Embryonic facial prominence (tissue), 1 donor: Measurements from ENCODE around the gene NSD2.
"Not testable (repeated sequence)": the region's sequence is repeated elsewhere in the genome, so short reads cannot be mapped to it uniquely, and the experiment has no call there.

Experiments used
- DNase-seq: peaks from one replicate; pipeline ENCODE4 v3.0.0-alpha.2; 2016; ENCODE audit errors: extremely low spot score

Gene NSD2

GRCh38 chr4:1899149-1900086 is 28.2 kb downstream of the NSD2 start:
- DNase-seq = peak; percentile 48

GRCh38 chr4:1900087-1900433 is 28.9 kb downstream of the NSD2 start:
- DNase-seq = no peak

- DNase-seq = no peak
These were observed 29.4 kb downstream of the NSD2 start for GRCh38 chr4:1900624-1901023.

- DNase-seq = no peak
These were observed 29.9 kb downstream of the NSD2 start for GRCh38 chr4:1901127-1901526.

GRCh38 chr4:1902243-1902642 is 31.1 kb downstream of the NSD2 start:
- DNase-seq = no peak

- DNase-seq = no peak
These were observed 31.8 kb downstream of the NSD2 start for GRCh38 chr4:1903035-1903434.

GRCh38 chr4:1904042-1904441 is 32.8 kb downstream of the NSD2 start:
- no peak for DNase-seq

GRCh38 chr4:1907848-1908525 is 36.8 kb downstream of the NSD2 start:
- peak; percentile 12 for DNase-seq

GRCh38 chr4:1909696-1910095 is 38.5 kb downstream of the NSD2 start:
- not testable (repeated sequence) for DNase-seq

GRCh38 chr4:1910643-1911042 is 39.5 kb downstream of the NSD2 start:
- DNase-seq = no peak

- not testable (repeated sequence) for DNase-seq
These were observed 40.1 kb downstream of the NSD2 start for GRCh38 chr4:1911316-1911715.

- DNase-seq = no peak
These were observed 51.6 kb downstream of the NSD2 start for GRCh38 chr4:1922821-1923220.

- no peak for DNase-seq
These were observed 56.5 kb downstream of the NSD2 start for GRCh38 chr4:1927675-1928074.

GRCh38 chr4:1928356-1929239 is 57.4 kb downstream of the NSD2 start:
- DNase-seq = no peak

GRCh38 chr4:1932736-1933135 is 61.5 kb downstream of the NSD2 start:
- DNase-seq = no peak

GRCh38 chr4:1933700-1934099 is 62.5 kb downstream of the NSD2 start:
- no peak for DNase-seq

- DNase-seq = no peak
These were observed 66.4 kb downstream of the NSD2 start for GRCh38 chr4:1937550-1937949.

GRCh38 chr4:1938027-1938426 is 66.8 kb downstream of the NSD2 start:
- no peak for DNase-seq

GRCh38 chr4:1939664-1940509 is 68.7 kb downstream of the NSD2 start:
- DNase-seq = no peak

GRCh38 chr4:1940566-1940965 is 69.4 kb downstream of the NSD2 start:
- DNase-seq = no peak

GRCh38 chr4:1943928-1944327 is 72.7 kb downstream of the NSD2 start:
- no peak for DNase-seq
